GM12878 (cell line): Measurements from ENCODE around the gene PRRX2.

Source experiments
- CTCF ChIP-seq, 3 experiments: IDR thresholded peaks in 2 of 3; conservative IDR thresholded peaks in 1 of 3; 2 replicates each; pipeline ENCODE4 v1.5.1; 2011; ENCODE audit warnings: low read depth in 3 of 3, low read length in 3 of 3, mild to moderate bottlenecking in 3 of 3, control low read depth in 2 of 3, moderate library complexity in 2 of 3, inconsistent platforms in 1 of 3, mixed read lengths in 1 of 3; ENCODE audit not compliant: control insufficient read depth in 2 of 3, insufficient read depth in 1 of 3; ENCODE audit errors: extremely low read depth in 1 of 3
- YBX1 ChIP-seq: fragments of 450-650 bp; IDR thresholded peaks from 2 replicates; pipeline ENCODE4 v1.6.1; 2016; ENCODE audit warnings: antibody characterized with exemption

- TF ChIP-seq YBX1 (no peak), CTCF (IDR thresholded peaks at IDR 0.05 in 2 of 3, conservative IDR thresholded peaks at IDR 0.05 in 1 of 3; ENCODE audit: control insufficient read depth in 2 of 3, extremely low read depth in 1 of 3, insufficient read depth in 1 of 3, low read depth in 3 of 3, low read length in 3 of 3) (no peak)
Measured at GRCh38 chr9:129640086-129640870, 25.2 kb upstream of the PRRX2 start.
